ENCODE results near the gene SLC4A8.
A peak's percentile ranks its signal among the peaks of the same experiment; 100 is the strongest.

Gene SLC4A8

GRCh38 chr12:51413791-51414190 is 10.8 kb upstream of the SLC4A8 start:
- POLR2A ChIA-PET = no interaction called here
- CTCF ChIA-PET = interaction anchor here (1.0 to 2.7 kb wide), 4 partner anchors 7 to 458 kb away, joined by 3 to 18 read pairs (median 4); partner anchors contain the start of gene SLC4A8
- no peak overlapping the region for H3K4me3 ChIP-seq (ENCODE audit: low read depth, low read length)
- DNase-seq (ENCODE audit: low read depth, low spot score) = no peak
- TF ChIP-seq CTCF (IDR thresholded peaks at IDR 0.05; ENCODE audit: insufficient read depth, low read length, missing control alignments) = no peak

DNA sequence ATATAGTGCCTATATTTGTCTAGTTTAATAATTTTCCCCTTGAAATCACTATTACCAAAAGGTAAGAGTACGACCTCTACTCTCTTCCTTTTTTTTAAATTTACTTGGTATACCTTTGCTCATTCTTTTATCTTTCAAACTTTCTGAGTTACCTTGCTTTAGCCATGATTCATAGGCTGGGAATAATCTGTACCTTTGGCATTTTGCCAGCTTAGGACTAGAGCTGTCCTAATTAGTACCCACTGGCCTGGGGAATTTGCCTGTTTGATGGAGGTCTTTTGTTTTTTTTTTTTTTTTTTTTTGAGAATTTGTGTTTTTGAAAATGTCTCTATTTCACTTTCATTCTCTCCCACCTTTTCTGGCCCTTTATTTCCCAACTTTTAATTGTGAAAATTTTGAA is 8.7 kb upstream of the SLC4A8 start:
- ChIA-PET POLR2A (no interaction called here), CTCF (interaction anchor here (0.8 to 2.9 kb wide), 6 partner anchors 8 to 507 kb away, joined by 3 to 14 read pairs (median 5); partner anchors contain the start of gene SLC4A8)
- TF ChIP-seq CTCF (IDR thresholded peaks at IDR 0.05; ENCODE audit: insufficient read depth, low read length, missing control alignments) = no peak
- no peak for DNase-seq (ENCODE audit: low read depth, low spot score)
- H3K4me3 ChIP-seq (ENCODE audit: low read depth, low read length) = no peak overlapping the region

- TF ChIP-seq CTCF (IDR thresholded peaks at IDR 0.05; ENCODE audit: insufficient read depth, low read length, missing control alignments) = no peak
- POLR2A ChIA-PET = no interaction called here
- CTCF ChIA-PET = interaction anchor here (1.1 to 14.7 kb wide), 7 partner anchors 22 to 457 kb away, joined by 3 to 234 read pairs (median 14); no protein-coding TSS in a partner anchor
- no peak overlapping the region for H3K4me3 ChIP-seq (ENCODE audit: low read depth, low read length)
- no peak for DNase-seq (ENCODE audit: low read depth, low spot score)
Observed at GRCh38 chr12:51417826-51418225, 6.8 kb upstream of the SLC4A8 start.

DNA sequence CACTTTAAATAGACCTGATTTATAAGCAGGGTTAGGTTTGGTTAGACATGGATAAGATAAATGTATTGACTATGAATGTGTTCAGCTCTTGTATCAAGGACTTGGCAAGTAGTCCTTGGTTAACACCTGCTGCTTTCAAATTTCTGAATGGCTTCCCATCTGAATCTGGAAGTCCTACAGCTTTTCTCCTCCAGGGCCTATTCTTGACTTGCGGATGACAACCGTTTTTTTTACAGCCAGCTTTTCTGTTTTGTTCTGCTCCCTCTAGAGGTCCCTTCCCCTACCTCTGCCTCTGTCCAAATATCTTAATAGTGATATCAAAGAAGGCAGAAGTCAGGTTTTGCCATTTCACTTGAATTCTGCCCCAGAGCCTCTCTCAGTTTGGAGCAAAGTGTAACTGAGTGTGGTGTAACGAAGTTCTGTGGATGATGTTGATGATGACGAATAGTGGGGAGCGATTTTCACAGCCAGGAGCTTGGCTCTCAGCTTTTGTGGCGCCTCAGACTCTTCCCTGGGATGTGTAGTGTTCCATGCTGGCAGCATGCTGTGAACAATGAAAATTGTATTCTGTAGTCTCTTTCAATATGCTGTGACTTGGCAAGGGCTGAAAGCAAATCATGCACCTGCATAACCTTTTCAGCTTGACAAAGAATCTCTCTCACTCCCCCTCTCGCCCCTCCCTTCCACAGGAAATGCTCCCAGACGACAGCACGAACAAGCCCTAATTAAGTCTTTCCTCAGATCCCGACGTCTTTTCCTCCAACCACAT is 5.0 kb upstream of the SLC4A8 start:
- no peak for DNase-seq (ENCODE audit: low read depth, low spot score)
- POLR2A ChIA-PET = no interaction called here
- H3K4me3 ChIP-seq (ENCODE audit: low read depth, low read length) = no peak overlapping the region
- CTCF ChIA-PET = interaction anchor here (0.9 to 14.7 kb wide), 17 partner anchors 7 to 603 kb away, joined by 3 to 234 read pairs (median 6); a partner anchor contains a TSS
- no peak for TF ChIP-seq CTCF (IDR thresholded peaks at IDR 0.05; ENCODE audit: insufficient read depth, low read length, missing control alignments)

DNA sequence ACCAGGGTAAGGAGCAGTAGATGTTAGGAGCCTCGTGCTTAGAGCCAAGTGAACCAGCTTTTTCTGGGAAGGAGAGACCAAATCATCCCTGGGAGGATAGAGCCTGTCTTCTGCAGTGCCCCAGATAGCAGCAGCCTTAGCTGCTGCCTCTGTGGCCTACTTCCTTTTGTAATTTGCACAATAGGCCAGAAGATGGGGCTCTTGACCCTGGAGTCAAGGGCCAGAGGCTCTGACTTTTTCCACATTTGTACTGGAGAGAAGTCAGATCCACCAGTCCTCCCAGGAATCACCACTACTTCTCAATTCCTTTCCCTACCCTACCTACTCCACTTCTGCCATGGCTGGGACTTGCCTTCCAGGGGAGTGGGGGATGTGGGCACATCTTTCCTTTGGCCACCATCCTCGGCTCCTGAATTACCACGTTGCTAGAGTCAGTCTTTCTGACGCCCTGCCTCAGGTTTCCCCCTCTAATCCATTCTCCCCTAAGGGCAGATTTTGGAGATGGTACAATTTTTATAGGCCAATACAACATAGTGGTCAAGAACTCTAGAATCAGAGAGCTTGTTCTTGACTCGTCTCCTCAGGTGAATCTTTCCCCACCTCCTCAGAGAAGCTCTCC is 3.3 kb upstream of the SLC4A8 start:
- POLR2A ChIA-PET = no interaction called here
- peak; percentile 26 for DNase-seq (ENCODE audit: low read depth, low spot score)
- TF ChIP-seq CTCF (IDR thresholded peaks at IDR 0.05; ENCODE audit: insufficient read depth, low read length, missing control alignments) = peak; percentile 53
- no peak overlapping the region for H3K4me3 ChIP-seq (ENCODE audit: low read depth, low read length)
- CTCF ChIA-PET = interaction anchor here (0.6 to 14.7 kb wide), 44 partner anchors 8 to 597 kb away, joined by 3 to 234 read pairs (median 4); partner anchors contain the start of gene ANKRD33

GRCh38 chr12:51424094-51424661 is 453 bp upstream of the SLC4A8 start:
- TF ChIP-seq CTCF (IDR thresholded peaks at IDR 0.05; ENCODE audit: insufficient read depth, low read length, missing control alignments) = no peak
- H3K4me3 ChIP-seq (ENCODE audit: low read depth, low read length) = peak overlapping the region; percentile 85
- DNase-seq (ENCODE audit: low read depth, low spot score) = no peak
- POLR2A ChIA-PET = no interaction called here
- CTCF ChIA-PET = interaction anchor here (0.6 to 14.7 kb wide), 23 partner anchors 8 to 470 kb away, joined by 3 to 234 read pairs (median 5); no protein-coding TSS in a partner anchor
